GM06990 (cell line): ENCODE results near the gene MTG2.

ENCODE experiments used
- DNase-seq: peaks from one replicate; pipeline ENCODE4 v3.0.0-alpha.2; 2011; ENCODE audit not compliant: insufficient read length; ENCODE audit errors: extremely low read depth
- H3K27me3 ChIP-seq: replicated peaks from 2 replicates; pipeline ENCODE4 v1.6.0; 2011; ENCODE audit warnings: low read length; ENCODE audit not compliant: control insufficient read depth, insufficient read depth
- H3K36me3 ChIP-seq: 2 replicates; pipeline ENCODE4 v1.5.1; 2011; ENCODE audit warnings: low read length; ENCODE audit not compliant: control insufficient read depth, insufficient read depth
- H3K4me3 ChIP-seq: replicated peaks from 2 replicates; pipeline ENCODE4 v1.5.1; 2011; ENCODE audit warnings: low read depth, mild to moderate bottlenecking, control low read depth, low read length
- TF ChIP-seq, protein P1 (sequence below): IDR thresholded peaks from 2 replicates; pipeline ENCODE4 v1.5.1; 2011; ENCODE audit warnings: low read length, control low read depth, mild to moderate bottlenecking, inconsistent platforms; ENCODE audit not compliant: insufficient read depth, poor library complexity, severe bottlenecking

Gene MTG2

DNA sequence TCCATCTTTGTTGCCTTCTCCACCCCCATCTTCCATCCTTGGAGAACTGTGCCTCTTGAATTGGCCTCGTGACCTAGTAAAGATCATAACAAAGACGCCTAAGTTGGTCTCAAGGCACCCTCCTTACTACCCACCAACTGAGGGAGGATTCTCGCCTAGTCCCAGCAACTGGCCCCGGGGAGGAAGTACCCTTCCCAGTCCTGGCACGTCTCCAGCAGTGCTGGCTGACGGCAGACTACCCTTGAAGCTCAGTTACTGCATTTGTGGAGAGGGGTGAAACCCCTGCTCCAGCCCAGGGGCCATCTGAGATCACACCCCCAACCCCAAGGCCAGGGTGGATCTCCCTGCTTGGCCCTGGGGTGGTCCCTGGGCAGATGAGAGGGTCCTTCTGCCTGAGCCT is 53.4 kb downstream of the MTG2 start:
- DNase-seq, result no peak
- TF ChIP-seq, protein P1, sequence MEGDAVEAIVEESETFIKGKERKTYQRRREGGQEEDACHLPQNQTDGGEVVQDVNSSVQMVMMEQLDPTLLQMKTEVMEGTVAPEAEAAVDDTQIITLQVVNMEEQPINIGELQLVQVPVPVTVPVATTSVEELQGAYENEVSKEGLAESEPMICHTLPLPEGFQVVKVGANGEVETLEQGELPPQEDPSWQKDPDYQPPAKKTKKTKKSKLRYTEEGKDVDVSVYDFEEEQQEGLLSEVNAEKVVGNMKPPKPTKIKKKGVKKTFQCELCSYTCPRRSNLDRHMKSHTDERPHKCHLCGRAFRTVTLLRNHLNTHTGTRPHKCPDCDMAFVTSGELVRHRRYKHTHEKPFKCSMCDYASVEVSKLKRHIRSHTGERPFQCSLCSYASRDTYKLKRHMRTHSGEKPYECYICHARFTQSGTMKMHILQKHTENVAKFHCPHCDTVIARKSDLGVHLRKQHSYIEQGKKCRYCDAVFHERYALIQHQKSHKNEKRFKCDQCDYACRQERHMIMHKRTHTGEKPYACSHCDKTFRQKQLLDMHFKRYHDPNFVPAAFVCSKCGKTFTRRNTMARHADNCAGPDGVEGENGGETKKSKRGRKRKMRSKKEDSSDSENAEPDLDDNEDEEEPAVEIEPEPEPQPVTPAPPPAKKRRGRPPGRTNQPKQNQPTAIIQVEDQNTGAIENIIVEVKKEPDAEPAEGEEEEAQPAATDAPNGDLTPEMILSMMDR, result no peak
- Histone ChIP-seq H3K36me3 (no peaks in the 10 kb centered on the region; the same call in 1 of the 2 replicates), H3K27me3 (no peaks in the 10 kb centered on the region), H3K4me3 (no peak overlapping the region)

DNA sequence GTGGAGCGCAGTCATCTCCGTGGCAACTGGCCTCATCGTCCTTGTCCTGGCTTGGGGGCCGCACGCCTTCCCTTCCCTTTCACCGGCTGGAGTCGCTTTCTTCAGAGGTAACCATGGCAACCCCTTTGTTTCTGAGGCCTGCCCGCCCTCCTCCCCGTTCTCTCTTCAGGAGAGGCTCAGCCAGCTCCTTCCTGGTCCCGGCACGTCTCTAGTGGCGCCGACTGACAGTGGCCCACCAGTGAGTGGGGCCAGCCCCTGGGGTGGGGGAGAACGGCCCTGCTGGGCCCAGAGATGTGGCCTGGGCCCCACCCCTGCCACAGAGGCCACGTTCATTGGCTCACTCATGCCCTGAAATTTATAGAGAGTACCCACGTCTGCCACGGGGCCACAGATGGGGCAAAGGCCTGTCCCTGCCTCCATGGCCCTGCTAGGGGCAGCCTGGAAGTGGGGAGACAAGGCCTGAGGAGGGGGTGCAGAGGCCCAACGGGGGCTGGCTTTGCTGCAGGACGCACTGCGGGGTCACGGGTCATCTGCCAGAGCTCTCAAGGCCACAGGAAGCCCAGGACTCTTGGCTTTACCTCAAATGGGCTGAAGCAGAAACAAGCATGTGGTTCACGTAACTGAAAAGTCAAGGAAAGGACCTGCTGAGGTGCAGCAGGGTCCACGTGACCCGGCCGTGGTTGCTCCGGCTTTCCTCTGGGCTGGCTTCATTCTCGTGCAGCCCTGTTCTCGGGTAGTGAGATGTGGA is 54.1 kb downstream of the MTG2 start:
- TF ChIP-seq, protein P1, result no peak
- Histone ChIP-seq H3K36me3 (no peaks in the 10 kb centered on the region; the same call in 1 of the 2 replicates), H3K4me3 (no peak overlapping the region), H3K27me3 (no peaks in the 10 kb centered on the region)
- no peak for DNase-seq

DNA sequence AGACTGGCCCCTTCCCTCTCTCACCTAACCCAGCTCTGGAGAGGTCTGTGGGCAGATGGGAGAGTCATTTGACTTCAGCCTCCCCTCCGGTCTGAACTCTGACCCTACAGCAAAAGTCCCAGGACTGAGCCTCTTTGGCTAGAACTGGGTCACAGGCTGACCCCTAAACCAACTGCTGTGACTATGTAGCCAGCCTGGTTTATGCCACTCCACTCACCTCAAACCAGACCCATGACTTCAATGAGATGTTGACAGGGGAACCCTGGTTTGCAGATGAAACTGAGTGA is 54.6 kb downstream of the MTG2 start:
- DNase-seq, result no peak
- H3K4me3 ChIP-seq, result no peak overlapping the region
- no peaks in the 10 kb centered on the region for H3K27me3 ChIP-seq
- TF ChIP-seq, protein P1, result no peak
- H3K36me3 ChIP-seq, result no peaks in the 10 kb centered on the region; the same call in 1 of the 2 replicates

DNA sequence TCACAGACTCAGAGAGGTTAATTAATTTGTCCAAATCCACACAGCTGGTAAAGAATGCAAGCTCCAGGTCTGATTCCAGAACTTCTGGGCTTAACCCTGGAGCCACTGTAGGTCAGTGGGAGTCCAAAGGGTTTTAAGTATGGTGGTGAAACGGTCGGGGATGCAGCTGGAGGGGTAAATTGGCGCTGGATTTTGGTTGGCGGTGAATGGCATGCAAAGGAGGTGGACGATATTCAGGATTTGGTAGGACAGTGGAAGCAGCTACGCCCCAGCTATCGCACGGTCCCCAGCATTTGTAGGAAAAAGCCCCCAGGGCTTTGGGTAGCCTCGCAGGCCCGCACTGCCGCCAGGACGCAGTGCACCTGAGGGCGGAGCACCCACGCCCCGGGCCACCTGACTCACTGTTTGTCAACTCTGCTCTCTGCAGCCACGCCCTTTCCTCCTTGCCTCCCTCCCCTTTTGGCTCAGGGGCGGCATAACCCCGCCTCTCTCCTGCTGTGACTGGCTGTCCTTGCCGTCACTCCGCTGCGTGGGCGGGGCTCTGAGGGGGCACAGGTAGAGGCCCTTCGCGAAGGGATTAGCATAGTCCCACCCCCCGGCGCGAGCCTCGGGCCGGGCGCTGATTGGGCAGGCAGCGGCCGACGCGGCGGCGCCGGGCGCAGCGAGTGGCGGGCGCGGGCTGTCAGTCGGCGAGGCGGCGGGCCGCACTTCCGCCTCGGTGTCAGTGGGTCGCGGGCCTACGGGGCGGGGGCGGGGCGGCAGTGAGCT is 55.2 kb downstream of the MTG2 start, which contains the start of gene OSBPL2:
Gene OSBPL2, plus strand, starts transcription at position 721 of the 768 bp plus-strand sequence. CDS start 17,664 bp downstream, outside the sequence.
- H3K36me3 ChIP-seq, result no peaks in the 10 kb centered on the region; the same call in 1 of the 2 replicates
- peak within 1 kb of the TSS; percentile 86 for H3K4me3 ChIP-seq
- TF ChIP-seq, protein P1, result no peak
- peak; percentile 99 for DNase-seq
- no peaks in the 10 kb centered on the region for H3K27me3 ChIP-seq

DNA sequence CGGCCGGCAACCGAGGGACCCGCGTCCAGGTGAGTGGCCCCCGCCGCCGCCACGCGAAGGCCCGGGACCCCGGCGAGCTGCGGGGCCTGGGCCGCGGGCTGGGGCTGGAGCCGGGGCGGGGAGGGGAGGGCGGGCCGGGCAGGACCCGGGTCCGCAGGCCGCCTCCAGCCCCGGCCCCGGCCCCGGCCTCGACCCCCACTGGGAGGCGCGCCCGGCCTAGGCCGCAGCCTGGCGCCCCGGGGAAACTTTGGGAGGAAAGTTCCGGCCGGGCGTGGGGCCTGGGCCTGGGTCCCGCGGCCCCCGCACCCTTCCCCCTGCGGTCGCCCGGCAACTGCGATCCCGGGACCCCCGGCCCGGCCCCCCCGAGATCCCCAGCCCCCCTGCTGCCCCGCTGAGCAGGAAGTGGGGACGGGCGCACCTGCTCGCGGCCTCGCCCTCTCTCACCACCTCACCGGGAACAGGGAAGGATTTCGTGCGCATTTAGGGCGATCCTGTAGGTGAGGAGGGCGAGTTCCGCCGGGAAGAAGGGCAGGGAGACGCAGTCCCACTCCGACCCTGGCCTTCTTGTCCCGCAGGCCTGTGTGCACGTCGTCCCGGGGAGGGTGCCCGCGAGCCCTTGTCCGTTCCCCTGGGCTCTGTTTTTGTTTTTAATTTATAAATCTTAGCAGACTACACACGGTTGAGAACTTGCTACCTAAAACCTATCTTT is 55.9 kb downstream of the MTG2 start:
- H3K27me3 ChIP-seq, result no peaks in the 10 kb centered on the region
- no peaks in the 10 kb centered on the region; the same call in 1 of the 2 replicates for H3K36me3 ChIP-seq
- TF ChIP-seq, protein P1, result no peak
- DNase-seq, result no peak
- peak overlapping the region; percentile 86 for H3K4me3 ChIP-seq
